Colon (tissue), 2 donors: ENCODE measurements around the gene CBX7.

Experiments
- FAIRE-seq: peaks from 2 replicates; lab custom pipeline; 2012; peaks lifted over from hg19 to GRCh38; lab: Jason Lieb, UNC
- donor health status: control.
- donor health status: control.

Gene CBX7

DNA sequence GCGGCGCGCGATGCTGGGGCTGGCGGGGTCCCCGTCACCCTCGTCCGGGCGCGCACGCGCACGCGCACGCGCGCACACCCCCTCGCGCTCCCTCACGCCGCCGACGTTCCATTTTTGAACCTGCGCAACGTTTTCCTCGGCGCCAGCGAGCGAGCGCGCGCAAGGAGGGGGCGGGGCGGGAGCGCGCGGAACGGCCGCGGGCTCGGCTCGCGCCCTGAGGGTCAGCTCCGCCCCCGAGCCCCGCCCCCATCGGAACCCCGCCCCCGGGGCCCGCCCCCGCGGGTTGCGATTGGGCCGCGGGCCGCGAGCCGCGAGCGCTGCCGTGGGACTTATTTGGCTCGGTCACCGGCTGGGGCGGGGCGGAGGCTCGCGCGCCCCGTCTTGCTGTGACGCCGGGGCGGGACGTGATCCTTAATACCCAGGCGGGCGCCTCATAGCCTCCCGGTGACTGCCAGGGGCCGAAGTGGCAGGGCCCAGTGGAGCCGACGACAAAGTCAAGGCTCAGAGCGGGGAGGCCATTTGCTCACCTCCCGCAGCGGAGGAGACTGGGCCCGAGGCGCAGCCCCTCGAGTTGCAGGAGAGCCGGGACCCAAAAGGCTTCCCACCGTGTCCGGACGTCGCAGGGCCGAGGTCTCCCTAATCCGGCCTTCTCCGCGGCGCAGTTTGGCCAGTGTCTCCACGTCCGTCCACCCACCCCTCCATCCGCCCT is at the start of gene CBX7:
Gene CBX7 (minus strand): TSS at position 170 of the 709 bp plus-strand sequence. CDS start 236 bp downstream, outside the sequence.
- FAIRE-seq, result no peak

DNA sequence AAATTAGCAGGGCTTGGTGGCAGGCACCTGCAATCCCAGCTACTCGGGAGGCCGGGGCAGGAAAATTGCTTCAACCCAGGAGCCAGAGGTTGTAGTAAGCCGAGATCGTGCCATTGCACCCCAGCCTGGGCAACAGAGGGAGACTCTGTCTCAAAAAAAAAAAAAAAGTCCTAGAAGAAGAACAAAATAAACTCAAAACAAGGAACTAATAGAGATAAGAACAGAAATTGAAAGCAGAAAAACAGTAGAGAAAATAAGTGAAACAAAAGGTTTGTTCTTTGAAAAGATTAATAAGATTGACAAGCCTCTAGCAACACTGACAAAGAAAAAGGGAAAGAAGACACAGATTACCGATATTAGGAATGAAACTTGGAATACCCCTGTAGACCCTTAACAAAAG is 45.1 kb upstream of the CBX7 start:
- no peak for FAIRE-seq

DNA sequence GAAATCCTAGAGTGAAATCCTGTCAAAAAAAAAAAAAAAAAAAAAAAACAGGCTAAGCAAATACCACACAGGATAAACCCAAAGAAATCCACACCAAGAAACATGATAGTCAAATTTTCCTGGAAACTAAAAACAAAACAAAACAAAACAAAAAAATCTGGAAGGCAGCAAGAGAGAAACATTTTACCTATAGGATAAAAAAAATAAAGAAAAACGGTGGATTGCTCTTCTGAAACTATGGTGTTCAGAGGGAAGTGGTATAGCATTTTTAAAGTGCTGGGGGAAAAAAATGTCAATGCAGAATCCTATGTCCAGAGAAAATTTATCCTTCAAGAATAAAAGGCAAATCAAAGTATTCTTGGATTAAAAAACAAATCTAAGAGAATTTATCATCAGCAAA is 41.6 kb upstream of the CBX7 start:
- no peak for FAIRE-seq

DNA sequence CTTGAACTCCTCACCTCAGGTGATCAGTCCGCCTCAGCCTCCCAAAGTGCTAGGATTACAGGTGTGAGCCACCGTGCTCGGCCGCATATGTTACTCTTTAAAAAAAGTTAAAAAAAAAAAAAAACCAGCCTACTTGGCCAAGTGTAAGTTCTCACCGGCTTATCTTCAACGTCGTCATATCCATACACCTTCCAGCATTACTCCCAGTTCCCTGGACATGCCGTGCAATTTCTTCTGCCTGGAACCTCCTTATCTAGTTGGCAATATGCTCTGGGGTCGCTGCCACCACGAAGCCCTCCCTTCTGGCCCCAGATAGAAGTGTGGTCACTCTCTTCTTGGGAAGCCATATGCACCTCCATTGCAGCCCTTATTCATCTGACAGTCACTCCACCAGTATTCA is 36.3 kb upstream of the CBX7 start:
- no peak for FAIRE-seq

GRCh38 chr22:39185601-39186012 is 33.1 kb upstream of the CBX7 start:
- FAIRE-seq, result no peak

- FAIRE-seq, result no peak
Observed at GRCh38 chr22:39184586-39185577, 32.4 kb upstream of the CBX7 start.

DNA sequence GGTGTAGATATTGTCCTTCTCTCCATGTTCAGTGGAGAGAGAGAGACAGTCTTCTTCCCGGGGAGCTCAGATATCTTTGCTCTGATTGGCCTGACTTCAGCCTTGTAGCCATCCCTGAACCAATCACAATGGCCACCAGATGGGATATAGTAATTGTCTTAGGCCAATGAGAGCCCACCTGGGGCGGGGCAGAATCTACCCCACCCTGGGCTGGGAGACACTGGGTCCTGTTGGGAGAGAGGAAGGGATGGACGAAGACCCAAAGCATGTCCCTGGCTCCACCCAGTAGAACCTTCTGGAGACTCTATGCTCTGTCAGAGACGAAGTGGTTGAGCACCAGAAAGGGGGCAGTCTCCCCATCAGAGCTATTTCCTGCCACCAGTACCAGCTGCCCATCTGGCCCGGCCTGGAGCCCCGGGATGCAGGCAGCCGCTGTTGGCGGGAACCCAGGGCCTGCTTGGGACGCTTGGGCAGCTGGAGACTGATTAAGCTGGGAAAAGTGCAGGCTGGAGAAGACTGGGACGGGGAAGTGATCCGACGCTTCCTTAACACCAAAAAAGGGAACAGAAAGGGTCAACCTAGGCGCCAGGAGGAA is 31.6 kb upstream of the CBX7 start:
- no peak for FAIRE-seq

- FAIRE-seq, result no peak
Observed at GRCh38 chr22:39182478-39183030, 30.1 kb upstream of the CBX7 start.

GRCh38 chr22:39181778-39182177 is 29.3 kb upstream of the CBX7 start:
- no peak for FAIRE-seq

DNA sequence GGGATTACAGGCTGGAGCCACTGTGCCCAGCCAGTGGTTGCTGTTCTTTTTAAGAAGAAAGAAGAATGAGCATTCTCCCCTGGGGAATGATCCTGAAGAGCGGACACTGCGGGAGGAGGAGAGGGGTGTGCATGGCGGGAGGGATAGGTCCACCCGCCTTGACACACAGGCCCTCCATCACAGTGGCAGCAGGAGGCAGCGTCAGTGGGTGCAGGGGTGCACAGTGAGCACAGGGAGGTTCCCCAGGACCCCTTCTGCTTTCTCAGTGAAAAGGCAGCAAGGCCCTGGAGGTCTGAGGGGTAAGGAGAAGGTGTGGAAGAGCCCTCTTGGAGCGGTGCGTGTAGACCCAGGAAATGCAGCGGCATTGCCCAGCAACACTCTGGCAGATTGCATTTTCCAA is 28.9 kb upstream of the CBX7 start:
- no peak for FAIRE-seq

- no peak for FAIRE-seq
Observed at GRCh38 chr22:39179841-39180335, 27.4 kb upstream of the CBX7 start.

GRCh38 chr22:39179401-39179827 is 26.9 kb upstream of the CBX7 start:
- FAIRE-seq, result no peak

DNA sequence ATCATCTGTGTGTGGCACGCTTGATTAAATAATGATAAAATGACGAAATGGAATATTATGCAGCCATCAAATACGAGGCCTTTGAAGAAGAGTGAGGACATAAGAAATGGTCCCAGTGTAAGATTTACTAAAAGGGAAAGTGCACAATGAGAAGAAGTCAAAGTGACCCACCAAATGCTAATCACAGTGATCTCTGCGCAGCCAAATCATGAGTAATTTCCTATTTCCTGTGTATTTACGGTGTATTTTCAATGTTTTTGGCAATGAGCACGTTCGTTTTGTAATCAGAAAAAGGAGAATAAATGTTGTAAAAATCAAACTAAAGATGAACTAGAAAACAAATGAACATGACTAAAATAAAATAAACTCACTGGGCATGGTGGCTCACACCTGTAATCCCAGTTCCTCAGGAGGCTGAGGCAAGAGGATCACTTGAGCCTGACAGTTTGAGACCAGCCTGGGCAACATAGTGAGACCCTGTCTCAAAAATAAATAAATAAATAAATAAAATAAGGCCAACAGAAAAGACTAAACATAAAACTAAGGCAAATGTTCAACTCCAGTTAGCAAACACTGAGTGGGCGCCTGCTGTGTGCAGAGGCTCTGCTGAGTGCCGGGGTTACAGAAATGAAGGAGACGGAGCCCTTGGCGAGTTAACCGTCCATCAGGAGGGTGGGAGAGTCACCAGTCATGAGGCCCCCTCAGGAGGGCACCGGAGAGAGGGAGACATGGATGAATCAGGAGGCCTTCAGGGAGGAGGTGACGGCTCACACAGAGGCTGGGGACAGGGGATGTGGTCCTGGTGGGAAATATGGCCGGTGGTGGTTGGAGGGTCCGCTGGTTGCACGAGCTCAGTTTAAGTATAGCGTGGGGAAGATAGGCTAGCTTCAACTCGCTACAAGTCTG is 26.0 kb upstream of the CBX7 start:
- FAIRE-seq, result no peak

GRCh38 chr22:39177791-39178190 is 25.3 kb upstream of the CBX7 start:
- FAIRE-seq, result no peak

DNA sequence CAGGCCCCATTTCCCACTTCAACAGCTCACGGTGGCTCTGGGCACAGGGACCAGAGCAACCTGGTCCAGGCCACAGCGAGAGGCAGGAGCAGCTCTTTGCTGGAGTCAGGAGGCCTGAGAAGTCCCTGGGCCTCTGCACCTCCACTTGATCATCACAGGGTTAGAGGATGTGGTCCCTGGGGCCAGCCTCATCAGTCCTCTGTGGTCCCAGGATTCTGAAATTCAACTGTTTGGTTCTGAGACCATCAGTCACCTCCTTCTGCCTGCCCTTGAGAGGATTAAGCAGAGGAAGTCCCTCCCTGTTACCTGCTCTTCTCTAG is 24.9 kb upstream of the CBX7 start:
- FAIRE-seq, result no peak

- FAIRE-seq, result no peak
Observed at GRCh38 chr22:39176714-39177455, 24.4 kb upstream of the CBX7 start.

GRCh38 chr22:39176143-39176713 is 23.7 kb upstream of the CBX7 start:
- FAIRE-seq, result no peak

- no peak for FAIRE-seq
Observed at GRCh38 chr22:39175353-39176142, 23.1 kb upstream of the CBX7 start.
